Stomach (tissue), 4 donors: ENCODE results near the gene CKMT2.

ENCODE experiments used
- CTCF ChIP-seq, 7 experiments: fragments of 450-650 bp in 4 of 7; fragments of 200-600 bp in 3 of 7; sonication (generic) in 3 of 7; IDR thresholded peaks; one replicate each; pipeline ENCODE4 v1.5.1; 2016 to 2019; ENCODE audit warnings: antibody characterized with exemption in 7 of 7, control low read depth in 2 of 7, mild to moderate bottlenecking in 1 of 7
- POLR2A ChIP-seq, 4 donors: fragments of 450-650 bp; IDR thresholded peaks; one replicate each; pipeline ENCODE4 v1.6.1; 2016; ENCODE audit warnings: antibody characterized with exemption in 4 of 4, control low read depth in 2 of 4, mild to moderate bottlenecking in 1 of 4, moderate library complexity in 1 of 4
- POLR2AphosphoS5 ChIP-seq, 3 donors: sonication (generic); formaldehyde crosslinking; IDR thresholded peaks; one replicate each; pipeline ENCODE4 v1.6.1; 2016; ENCODE audit warnings: antibody characterized with exemption in 3 of 3

- TF ChIP-seq POLR2A (IDR thresholded peaks at IDR 0.05), result no peak
- no peak for TF ChIP-seq CTCF (IDR thresholded peaks at IDR 0.05)
- no peak for TF ChIP-seq POLR2AphosphoS5 (IDR thresholded peaks at IDR 0.05)
These were observed 16.9 kb downstream of the CKMT2 start for GRCh38 chr5:81250004-81250403.
